Measurements from ENCODE around the gene TPTE2. TPM values are rescaled to one million over a fixed set of nuclear protein-coding genes. Genes with fewer than 3 reads are reported as not detected.
A peak's percentile ranks its signal among the peaks of the same experiment; 100 is the strongest.

TPTE2 gene
- total and polyA plus RNA-seq, 10 of the 15 experiments (the other 5 are each of a cell fraction or from before 2014, with no cell fraction given), result 0.31 to 1.9 (median 1.2) TPM

DNA sequence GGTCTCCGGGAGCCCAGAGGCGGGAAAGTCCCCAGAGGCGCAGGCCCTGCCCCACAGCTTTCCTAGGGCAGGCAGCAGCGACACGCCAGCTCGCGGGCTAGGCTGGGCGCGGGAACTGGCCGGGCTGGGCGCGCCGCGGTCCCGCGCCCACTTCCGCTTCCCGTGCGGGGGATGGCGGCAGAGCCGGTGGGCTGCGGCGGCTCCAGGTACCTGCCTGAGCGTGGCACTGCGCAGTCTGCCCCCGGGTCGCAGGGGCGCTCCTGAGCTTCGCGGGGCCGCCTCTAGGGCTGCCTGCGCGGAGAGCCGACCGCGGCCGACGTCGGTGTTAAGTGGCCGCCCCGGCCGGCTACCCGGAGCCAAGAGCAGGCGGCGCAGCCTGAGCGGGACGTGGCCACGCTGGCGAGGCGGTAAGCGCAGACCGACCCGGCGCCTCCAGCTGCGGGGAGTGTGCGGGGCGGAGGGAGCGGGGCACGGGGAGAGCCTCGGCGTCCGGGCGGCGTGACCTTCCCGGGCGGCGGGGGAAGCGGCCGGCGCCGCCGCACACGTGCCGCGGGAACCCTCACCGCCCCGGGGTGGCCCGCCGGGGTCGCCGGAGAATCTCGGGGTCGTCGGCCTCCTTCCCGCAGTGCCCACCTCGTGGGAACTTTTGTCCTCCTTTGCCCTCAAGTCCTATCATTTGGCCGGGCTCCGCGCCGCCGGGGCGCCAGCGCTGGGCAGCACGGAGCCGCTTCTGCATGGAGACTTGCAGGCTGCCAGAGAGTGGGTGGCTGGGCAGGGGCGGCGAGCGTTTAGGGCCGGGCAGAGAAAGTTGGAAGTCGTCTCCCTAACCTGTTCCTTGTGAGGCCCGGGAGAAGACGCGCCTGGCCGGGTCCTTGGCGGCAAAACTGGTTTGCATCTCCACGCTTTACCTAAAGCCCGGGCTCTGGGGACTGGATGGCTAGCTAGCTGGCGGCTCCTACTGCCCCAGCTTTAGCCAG, 40.7 kb upstream of the TPTE2 start (continued):
- no peak for TF ChIP-seq SUZ12 (IDR thresholded peaks at IDR 0.05; ENCODE audit: unreplicated experiment)
- peak; percentile 63; the same call in 1 of the 2 replicates for TF ChIP-seq POLR2AphosphoS5 (IDR thresholded peaks at IDR 0.05; ENCODE audit: low read length)
- TF ChIP-seq WRNIP1 (IDR thresholded peaks at IDR 0.05; ENCODE audit: borderline replicate concordance, low read depth, low read length), result no peak
- no peak for TF ChIP-seq ZBTB4 (CRISPR knock-in tag; IDR thresholded peaks at IDR 0.05)
- TF ChIP-seq LARP7 (IDR thresholded peaks at IDR 0.05), result peak; percentile 85; the same call in 1 of the 2 replicates
- no peak for TF ChIP-seq STAT3 (IDR thresholded peaks at IDR 0.05; ENCODE audit: low read depth, low read length)
- no peak for TF ChIP-seq POLR2AphosphoS2 (IDR thresholded peaks at IDR 0.05; ENCODE audit: low read depth, low read length)
- TF ChIP-seq SMARCA5 (IDR thresholded peaks at IDR 0.05), result peak; percentile 71; the same call in 1 of the 2 replicates
- no peak for TF ChIP-seq FOS (IDR thresholded peaks at IDR 0.05; ENCODE audit: borderline replicate concordance, extremely low read depth, insufficient read length)
- no peak for TF ChIP-seq SRF (IDR thresholded peaks at IDR 0.05; ENCODE audit: low read depth in 2 of 2, low read length in 2 of 2)
- TF ChIP-seq, protein P1, sequence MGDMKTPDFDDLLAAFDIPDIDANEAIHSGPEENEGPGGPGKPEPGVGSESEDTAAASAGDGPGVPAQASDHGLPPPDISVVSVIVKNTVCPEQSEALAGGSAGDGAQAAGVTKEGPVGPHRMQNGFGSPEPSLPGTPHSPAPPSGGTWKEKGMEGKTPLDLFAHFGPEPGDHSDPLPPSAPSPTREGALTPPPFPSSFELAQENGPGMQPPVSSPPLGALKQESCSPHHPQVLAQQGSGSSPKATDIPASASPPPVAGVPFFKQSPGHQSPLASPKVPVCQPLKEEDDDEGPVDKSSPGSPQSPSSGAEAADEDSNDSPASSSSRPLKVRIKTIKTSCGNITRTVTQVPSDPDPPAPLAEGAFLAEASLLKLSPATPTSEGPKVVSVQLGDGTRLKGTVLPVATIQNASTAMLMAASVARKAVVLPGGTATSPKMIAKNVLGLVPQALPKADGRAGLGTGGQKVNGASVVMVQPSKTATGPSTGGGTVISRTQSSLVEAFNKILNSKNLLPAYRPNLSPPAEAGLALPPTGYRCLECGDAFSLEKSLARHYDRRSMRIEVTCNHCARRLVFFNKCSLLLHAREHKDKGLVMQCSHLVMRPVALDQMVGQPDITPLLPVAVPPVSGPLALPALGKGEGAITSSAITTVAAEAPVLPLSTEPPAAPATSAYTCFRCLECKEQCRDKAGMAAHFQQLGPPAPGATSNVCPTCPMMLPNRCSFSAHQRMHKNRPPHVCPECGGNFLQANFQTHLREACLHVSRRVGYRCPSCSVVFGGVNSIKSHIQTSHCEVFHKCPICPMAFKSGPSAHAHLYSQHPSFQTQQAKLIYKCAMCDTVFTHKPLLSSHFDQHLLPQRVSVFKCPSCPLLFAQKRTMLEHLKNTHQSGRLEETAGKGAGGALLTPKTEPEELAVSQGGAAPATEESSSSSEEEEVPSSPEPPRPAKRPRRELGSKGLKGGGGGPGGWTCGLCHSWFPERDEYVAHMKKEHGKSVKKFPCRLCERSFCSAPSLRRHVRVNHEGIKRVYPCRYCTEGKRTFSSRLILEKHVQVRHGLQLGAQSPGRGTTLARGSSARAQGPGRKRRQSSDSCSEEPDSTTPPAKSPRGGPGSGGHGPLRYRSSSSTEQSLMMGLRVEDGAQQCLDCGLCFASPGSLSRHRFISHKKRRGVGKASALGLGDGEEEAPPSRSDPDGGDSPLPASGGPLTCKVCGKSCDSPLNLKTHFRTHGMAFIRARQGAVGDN (IDR thresholded peaks at IDR 0.05), result peak; percentile 56
- peak; percentile 81; the same call in 1 of the 2 replicates for TF ChIP-seq ZNF217 (IDR thresholded peaks at IDR 0.05)
- peak; percentile 53; the same call in 1 of the 2 replicates for TF ChIP-seq YY1 (IDR thresholded peaks at IDR 0.05; ENCODE audit: low read depth, low read length)
- TF ChIP-seq TARDBP (IDR thresholded peaks at IDR 0.05; ENCODE audit: borderline replicate concordance), result no peak
- no peak for TF ChIP-seq BRCA1 (IDR thresholded peaks at IDR 0.05; ENCODE audit: low read depth, low read length)
- TF ChIP-seq CBX3 (IDR thresholded peaks at IDR 0.05; ENCODE audit: borderline replicate concordance, low read depth), result no peak
- TF ChIP-seq IKZF2 (IDR thresholded peaks at IDR 0.05), result no peak
- TF ChIP-seq PML (IDR thresholded peaks at IDR 0.05; ENCODE audit: low read length), result no peak
- no peak for TF ChIP-seq ZNF384 (IDR thresholded peaks at IDR 0.05; ENCODE audit: borderline replicate concordance, low read depth, low read length)
- no peak for TF ChIP-seq JUND (IDR thresholded peaks at IDR 0.05; ENCODE audit: low read depth, low read length)
- TF ChIP-seq GATAD2B (conservative IDR thresholded peaks at IDR 0.05; ENCODE audit: low read depth), result peak; percentile 90
- TF ChIP-seq, protein P2, sequence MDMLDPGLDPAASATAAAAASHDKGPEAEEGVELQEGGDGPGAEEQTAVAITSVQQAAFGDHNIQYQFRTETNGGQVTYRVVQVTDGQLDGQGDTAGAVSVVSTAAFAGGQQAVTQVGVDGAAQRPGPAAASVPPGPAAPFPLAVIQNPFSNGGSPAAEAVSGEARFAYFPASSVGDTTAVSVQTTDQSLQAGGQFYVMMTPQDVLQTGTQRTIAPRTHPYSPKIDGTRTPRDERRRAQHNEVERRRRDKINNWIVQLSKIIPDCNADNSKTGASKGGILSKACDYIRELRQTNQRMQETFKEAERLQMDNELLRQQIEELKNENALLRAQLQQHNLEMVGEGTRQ (IDR thresholded peaks at IDR 0.05; ENCODE audit: borderline replicate concordance, low read depth, low read length), result no peak
- TF ChIP-seq CHD4 (IDR thresholded peaks at IDR 0.05), result no peak
